GM21390 (cell line): ENCODE measurements around the gene SPHK2.

Source experiments
- ATAC-seq: cut with Tn5 transposase; IDR thresholded peaks from one replicate; pipeline ENCODE4 v1.9.1; 2021; ENCODE audit not compliant: unreplicated experiment

The SPHK2 gene

DNA sequence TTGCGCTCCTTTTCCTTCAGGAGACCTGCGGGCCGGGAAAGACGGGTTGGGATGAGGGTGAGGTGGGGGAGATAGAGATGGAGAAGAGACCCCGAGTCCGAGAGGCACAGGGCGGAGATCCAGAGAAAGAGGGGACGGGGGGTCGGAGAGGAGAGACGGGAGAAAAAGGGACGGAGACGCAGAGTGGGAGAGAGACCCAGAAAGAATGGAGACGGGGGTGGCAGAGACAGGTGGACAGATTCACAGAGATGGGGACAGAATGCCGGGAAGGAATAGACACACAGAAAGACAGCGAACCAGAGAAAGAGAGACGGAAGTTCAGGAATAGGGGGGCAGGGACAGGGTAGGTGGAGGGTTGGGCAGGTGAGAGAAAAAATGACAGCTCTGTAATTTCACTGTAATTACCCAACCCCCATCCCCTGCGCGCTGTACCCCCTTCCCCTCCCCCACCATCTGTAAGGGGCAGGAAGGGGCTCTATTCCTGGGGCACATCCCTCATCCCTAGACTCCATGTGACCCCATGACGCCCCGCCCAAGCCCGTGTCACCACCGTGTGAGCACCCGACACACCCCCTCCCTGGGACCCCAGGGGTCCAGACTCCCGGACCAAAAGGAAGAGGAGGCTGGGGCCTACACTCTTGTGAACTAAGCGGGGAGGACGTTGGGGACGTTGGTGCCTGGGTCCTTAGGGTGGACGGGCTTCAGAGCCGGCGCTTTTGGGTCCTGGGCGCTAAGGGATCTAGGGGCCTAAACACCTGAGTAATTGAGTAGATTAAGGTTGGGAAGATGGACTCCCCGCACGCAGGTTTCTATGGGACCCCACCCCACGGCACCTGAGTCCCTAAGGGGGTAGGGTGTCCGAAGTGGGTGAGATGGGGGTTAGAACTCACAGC is 16.9 kb downstream of the SPHK2 start:
- ATAC-seq = no peak

DNA sequence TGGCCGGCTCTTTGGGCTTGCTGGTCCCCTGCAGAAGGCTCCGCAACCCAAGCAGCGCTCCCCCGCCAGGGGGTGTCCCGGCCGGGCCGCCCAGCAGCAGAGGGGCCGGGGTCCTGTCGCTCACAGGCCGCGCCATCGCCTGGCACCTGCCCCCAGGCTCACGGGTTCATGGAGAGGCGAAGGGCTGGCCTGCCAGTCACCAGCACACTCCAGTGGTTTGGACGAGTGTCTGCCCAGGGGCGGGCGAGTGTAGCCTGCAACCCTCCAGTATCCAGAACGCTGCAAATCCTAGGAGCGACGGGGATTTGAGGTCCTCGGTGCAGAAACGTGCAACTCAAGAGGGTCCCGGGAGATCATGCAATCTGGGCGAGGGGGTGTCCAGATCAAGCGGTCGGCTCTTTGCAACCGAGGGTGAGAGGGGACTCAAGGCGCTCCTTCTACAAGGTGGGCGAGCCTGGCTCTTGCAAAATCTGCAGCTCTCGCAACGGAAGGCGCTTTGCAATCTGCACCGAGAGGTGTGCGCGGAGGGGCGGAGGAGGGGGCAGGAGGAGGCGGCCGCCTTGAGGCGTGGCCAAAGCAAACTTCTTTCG is 17.6 kb downstream of the SPHK2 start, which contains the start of gene DBP:
DBP (minus strand) TSS at position 521 of the 590 bp plus-strand sequence; CDS start at position 136, 385 bp downstream.
- ATAC-seq = peak; percentile 1

DNA sequence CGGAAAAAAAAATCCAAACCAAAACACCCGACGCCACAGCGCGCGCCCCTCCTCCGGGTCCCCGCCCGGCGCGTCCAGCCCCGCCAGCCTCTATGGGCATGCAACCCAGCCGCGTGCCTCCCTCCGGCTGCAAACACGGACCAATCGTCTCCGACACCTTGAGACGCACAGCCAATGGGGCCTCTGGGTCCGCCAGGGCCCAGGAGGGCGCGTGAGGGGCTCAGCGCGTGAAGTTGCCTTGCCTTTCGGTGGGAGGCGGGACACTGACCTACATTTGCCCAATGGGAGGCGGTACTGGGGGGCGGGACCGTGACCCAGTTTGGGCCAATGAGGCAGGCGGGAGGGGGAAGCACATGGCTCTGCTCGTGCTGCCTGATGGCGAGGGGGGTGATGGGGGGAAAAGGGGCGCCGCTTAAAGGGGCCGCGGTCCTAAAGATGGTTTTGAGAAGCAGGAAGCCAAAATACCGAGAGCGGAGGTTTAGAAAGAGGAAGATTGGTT is 18.2 kb downstream of the SPHK2 start:
- peak; percentile 69 for ATAC-seq

DNA sequence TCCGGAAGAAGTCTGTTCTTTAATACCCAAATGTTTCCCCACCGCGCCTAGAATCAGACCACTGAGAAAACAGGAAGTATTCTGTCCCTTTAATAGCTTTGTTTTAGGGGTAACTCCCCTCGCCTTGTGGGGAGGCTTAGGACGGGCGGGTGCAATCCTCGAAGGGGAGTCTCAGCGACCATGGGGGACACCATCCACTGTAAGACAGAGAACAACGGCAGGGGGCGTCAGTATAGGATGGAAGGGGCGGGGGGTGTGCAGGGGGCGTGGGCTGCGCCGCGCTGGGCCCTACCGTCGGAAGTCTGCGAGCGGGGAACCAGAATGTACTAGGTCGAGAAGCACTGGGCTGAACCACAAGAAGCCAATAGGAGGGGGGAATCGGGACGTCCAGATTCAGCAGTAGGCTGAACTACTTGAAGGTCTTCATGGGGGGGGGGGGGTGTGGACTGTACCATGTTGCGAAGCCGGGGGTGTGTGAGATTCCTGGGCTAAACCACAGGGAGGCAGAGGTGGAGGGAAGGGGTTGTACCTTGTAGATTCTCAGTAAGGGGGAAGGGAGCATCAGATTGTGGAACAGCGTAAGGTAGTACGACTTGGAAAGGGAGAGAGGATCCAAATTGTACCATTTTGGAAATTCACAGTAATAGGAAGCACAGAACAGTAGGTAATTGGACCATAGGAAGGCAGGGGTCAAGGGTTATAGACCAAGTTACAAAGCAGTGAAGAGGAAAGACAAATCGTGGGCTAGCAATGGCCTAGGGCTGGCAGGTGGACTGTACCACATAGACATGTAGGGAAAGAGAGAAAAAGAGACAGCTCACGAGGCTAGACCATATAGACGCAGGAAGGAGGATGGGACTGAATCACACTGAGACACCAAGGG is 18.9 kb downstream of the SPHK2 start:
- peak; percentile 4 for ATAC-seq

DNA sequence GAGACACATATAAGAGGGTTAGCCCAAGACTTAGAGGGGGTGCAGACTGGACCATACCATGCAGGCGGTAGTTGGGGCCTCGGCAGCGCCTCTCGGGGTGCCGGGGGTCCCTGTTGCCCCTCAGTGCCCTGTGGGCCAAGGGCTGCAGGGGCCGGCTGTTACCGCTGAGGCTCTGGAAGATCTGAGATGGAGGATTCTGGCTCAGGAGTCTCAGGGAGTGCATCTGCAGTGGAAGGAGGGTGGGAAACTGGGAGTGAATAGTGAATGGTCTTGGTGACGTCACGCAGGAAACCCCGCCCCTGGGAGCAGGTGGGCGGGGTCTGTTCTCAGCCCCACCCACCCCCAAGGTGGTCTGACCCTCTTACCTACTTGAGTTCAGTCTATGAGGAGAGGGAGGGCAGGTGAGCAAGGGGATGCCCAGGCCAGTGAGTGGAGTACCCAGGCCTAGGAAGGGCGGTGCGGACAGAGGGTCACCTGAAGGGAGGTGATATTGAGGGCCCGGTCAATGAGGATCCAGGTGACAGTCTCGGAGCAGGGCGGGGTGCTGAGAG is 19.6 kb downstream of the SPHK2 start:
- no peak for ATAC-seq

DNA sequence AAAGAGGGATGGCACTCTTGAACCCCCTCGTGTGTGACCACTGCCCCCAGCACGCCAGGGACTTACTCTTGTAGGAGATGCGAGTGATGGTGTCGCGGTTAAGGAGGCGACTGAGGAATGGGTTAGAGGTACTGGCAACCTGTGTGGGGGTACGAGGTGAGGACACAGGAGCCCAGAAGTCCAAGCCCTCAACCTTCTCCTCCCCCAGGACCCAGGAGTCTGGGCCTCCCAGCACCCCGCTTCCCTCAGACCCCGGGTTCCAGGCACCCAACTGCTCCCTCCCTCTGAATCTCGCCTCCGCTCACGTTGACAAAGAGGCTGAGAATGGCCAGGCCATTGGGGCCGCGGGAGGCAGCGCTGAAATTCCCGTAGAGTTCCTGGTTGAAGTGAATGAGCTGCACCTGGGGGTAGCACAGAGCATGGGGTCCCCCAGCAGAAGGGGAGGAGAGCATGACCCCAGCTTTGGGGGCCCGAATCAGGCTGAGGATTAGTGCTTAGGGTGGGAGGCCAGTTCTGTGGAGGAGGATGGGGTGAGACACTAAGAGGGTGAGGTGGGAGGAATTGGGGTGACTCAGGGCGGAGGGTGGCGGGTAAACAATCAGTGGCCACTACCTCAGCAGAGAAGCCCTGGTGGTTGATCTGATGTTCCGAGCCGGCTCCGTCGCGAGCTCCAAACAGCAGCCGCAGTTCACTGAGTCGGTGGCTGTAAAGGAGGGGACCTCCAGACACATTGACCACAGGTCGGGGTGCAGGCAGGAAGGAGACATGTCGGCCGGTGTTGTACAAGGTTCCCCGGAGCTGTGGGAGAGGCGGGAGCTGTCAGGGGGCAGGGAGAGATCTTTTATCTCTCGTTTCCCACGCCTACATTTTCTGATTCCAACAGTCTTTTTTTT is 20.4 kb downstream of the SPHK2 start:
- ATAC-seq = no peak

DNA sequence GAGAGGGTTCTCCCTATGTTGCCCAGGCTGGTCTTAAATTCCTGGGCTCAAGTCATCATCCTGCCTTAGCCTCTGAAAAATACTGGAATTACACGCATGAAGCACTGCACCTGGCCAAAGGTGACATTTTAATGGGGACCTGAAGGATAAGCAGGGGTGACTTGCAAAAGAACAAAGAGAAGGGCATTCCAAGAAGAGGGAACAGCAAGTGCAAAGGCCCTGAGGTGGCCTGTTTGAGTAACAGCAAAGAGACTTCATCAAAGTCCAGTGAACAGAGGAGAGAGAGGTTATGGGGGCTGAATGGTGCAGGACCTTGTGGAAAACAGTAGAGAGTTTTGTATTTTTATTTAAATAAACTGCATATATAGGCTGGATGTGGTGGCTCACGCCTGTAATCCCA is 22.5 kb downstream of the SPHK2 start:
- ATAC-seq = no peak

DNA sequence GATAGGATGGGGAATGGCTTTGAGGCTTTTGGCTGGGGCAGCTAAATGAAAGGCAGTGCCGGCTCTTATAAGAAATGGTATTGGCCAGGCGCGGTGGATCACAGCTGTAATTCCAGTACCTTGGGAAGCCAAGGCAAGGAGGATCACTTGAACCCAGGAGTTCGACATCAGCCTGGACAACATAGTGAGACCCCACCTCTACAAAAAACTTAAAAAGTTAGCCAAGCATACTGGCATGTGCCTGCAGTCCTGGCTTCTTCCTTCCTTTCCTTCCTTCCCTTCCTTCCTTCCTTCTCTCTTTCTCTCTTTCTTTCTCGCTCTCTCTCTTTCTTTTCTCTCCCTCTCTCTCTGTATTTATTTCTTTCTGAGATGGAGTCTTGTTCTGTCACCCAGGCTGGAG is 23.6 kb downstream of the SPHK2 start:
- no peak for ATAC-seq

DNA sequence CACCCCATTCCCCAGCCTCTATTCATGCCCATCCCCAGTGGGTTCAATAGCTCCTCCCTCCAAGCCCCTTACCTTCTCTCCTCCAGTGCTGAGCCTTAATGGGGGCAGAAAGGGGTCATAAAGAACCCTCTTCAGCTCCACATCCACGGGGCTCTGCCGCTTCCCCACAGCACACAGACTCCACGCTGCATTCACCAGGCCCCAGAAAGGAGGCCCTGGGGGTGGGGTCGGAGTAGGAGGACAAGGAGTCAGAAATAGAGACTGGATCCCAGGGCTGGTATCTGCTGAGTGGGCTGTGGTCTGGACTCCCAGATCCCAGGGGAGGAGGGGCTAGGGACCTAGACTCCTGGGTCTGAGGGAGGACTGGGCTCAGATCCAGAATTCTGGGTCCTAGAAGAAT is 25.0 kb downstream of the SPHK2 start:
- no peak for ATAC-seq

DNA sequence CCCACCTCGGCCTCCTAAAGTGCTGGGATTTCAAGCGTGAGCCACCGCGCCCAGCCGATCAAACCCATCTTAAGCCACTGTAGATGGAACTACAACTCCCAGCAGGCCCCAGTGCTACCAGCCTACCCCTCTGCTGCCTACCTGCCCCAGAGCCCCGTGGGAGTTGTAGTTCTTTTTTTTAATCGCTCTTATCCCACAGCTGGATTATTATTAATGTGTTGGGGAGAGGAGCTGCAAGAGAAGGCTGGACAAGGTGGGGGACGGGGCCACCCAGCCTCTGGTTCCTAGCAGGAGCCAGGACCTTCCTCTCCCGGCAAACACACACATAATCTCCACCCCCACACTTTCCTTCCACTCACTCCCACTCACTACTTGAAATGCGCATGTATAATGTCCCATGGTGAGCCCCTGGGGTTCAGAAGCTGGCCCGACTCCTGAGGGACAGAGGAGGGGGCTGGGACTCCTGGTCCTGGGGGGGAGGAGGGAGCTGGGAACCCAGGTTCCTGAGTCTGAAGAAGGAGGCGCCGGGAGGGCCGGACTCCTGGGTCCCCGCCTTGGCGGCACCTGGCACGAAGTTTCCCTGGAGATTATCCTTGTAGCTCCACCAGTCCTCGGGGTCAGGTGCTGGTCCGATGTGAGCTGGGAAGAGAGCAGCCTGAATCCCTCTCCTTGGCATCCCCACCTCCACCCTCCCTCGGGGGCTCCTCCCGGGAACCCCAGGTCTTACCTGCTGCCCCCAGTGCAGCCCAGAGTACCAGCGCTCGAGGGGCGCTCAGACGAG is 25.7 kb downstream of the SPHK2 start:
- no peak for ATAC-seq

DNA sequence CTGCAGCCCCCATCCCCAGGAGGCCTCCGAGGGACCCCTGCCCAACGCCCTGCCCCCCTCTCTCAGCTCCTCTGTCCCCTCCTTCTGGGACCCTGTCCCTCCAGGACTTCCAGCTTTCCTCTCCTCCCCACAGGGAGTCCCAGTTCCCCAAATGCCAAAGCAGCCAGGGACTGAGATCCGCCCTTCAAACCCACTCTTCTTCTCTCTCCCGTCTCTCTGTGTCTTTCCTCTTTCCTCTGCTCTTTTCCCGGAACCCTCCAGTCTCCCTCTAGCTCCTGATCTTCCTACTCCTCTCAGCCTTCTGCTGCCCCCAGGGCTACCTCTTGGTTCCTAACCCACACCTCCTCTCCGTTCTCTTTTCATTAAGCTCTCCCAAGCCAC is 26.3 kb downstream of the SPHK2 start:
- no peak for ATAC-seq

DNA sequence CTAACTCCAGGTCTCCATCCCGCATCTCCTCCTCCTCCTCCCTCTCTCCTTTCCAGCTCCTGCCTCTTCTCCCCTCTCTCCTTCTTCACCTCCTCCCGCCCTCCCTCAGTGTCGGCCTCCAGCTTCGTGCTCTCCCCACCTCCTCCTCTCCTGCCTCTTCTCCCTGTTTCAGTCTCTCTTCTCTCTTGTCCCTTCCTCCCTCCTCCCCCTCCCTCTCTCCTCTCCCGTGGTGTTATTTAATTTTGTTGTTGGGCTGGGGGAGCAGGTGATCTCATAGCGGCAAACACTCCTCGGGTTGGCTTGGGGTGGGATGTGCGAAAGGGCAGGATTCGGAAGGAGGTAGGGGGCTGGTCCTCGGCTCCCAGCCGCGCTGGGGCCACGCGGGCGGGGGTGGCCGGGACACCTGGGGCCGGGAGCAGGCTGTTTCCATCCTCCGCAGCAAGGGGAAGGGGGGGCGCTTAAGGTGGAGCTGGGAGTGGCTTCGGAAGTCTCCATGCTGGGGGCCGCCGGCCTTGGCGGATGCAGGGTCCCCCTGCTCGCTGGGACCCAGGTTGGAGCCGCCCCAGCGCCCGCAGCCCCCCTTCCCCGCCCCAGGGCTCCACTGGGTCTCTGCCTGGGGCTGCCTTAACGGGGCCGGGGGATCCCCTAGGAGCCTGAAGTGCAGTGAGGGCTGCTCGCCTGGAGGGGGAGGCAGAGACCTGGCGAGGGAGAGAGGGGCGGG is 26.9 kb downstream of the SPHK2 start, which contains the start of gene CA11:
CA11 (minus strand) TSS at position 187 of the 721 bp plus-strand sequence. CDS start 555 bp downstream, outside the sequence.
- peak; percentile 79 for ATAC-seq

DNA sequence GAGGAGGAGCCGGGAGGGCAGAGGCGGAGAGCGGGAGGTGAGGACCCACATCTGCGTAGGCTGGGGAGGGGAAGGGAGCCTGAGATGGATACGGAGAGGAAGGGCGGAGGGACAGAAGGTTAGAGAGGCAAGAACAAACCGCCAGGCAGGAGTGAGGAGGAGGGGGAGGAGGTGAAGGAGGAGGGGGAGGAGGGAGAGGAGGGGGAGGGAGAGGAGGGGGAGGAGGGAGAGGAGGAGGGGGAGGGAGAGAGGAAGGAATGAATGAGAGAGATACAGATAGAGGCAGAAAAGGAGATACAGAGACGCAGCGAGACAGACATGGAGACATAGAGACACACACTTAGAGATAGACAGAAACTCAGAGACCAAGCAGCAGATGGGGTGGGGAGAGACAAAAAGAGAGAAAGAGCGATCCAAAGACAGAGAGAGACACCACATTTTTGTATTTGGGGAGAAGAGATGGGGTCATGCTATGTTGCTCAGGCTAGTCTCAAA is 27.5 kb downstream of the SPHK2 start:
- no peak for ATAC-seq

DNA sequence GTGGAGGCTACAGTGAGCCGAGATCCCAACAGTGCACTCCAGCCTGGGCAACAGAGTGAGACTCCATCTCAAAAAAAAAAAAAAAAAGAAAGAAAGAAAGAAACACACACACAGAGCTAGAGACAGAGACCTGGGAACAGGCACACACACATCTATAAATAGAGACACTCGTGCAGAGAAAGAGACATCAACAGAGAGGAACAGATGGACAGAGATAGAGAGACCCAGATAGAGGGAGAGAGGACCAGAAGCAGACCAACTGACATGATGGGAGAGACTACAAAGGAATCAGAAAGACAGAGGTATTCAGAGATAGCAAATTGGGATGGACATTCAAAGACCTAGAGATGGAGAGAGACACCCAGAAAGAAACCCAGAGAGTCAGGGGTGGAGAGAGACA is 28.8 kb downstream of the SPHK2 start:
- no peak for ATAC-seq

DNA sequence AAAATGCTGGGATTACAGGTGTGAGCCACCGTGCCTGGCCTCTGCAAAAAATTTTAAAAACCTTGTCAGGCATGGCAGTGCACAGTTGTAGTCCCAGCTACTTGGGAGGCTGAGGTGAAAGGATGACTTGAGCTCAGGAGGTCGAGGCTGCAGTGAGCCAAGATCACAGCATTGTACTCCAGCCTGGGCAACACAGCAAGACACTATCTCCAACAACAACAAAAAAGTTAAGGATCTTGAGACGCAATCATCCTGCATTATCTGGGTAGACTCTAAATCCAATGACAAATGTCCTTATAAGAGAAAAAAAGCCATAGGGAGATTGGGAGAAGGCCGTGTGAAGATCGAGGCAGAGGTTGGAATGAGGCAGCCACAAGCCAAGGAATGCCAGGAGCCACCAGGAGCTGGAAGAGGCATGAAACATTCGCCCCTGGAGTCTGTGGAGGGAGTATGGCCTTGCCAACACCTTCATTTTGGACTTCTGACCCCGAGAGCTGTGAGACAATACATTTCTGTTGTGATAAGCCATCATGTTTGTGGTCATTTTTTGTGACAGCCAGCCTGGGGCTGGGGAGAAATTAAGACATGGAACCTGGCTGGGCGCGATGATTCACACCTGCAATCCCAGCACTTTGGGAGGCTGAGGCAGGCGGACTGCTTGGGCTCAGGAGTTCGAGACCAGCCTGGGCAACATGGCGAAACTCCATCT is 31.8 kb downstream of the SPHK2 start:
- no peak for ATAC-seq

DNA sequence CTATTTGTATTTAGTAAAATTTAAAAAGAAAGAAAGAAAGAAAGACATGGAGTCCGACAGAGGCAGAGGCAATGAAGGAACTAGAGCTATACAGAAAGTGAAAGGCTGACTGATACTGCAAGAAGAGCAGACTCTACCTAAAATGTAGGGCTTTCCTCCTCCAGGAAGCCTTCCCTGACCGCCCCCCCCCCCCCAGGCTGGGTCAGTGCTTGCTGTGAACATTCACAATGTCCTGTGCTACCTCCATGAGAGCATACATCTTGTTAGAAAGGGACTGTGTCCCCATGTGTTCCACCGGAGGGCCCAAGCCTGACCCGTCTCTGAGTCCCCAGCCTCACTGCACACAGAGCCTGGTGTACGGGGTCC is 32.4 kb downstream of the SPHK2 start:
- no peak for ATAC-seq

DNA sequence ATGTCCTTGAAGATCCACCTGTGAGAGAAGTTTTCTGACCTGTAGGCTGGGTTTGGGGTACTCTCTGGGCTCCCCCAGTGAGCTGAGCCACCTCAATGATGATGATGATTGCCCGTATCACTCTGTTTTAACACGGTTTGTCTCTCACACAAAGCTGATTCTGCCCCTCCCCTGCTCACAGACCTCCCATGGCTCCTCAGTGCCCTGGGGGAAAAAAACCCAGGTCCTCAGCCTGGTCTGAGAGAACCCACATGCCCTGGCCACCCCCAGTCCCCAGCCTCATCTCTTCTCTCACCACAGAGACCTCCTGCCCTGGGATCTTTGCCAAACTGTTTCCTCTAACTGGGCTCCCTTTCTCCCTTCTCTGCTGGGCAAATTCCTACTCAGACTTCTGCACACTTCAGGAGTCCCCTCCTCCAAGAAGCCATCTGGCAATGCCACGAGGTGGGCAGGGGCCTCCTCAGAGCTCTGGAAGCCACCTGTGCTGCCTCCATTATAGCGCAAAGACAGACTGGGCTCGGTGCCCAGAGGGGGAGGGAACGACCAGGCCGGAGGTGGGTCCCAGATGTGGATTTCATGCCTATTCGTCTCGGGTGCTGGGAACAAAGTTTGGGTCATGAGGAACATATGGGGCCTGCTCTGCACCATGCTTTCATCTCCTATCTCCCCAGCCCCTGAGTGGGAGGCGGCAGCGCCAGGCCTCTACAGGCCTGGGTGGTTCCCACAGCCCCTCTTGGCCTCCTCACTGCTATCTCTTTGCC is 35.2 kb downstream of the SPHK2 start:
- no peak for ATAC-seq
